WI38 (cell line): Measurements from ENCODE around the gene TBX4.
"Not testable (repeated sequence)": the region's sequence is repeated elsewhere in the genome, so short reads cannot be mapped to it uniquely, and the experiment has no call there.

Source experiments
- H3K4me3 ChIP-seq: 2 replicates; pipeline ENCODE4 v1.5.1; 2011; ENCODE audit warnings: low read depth, mild to moderate bottlenecking, control low read depth, low read length
- TF ChIP-seq, protein P1 (sequence below): IDR thresholded peaks from 2 replicates; pipeline ENCODE4 v1.5.1; 2012; ENCODE audit warnings: low read depth, mild to moderate bottlenecking, control low read depth, low read length

TBX4 gene

DNA sequence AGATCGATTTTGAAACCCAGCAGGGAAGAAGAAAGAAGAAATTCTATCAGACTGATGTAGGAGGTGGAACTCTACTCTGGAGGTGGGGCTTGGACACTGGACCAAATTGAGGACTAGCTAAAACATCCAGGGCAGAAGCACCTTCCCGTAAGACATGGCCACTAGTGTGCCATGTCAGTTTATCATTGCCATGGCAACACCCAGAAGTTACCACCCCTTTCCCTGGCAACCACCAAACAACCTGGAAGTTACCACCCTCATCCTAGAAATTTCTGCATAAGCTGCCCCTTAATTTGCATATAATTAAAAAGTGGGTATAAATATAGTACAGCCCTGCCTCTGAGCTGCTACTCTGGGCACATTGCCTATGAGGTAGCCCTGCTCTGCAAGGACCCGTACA, 72.1 kb downstream of the TBX4 start:
- TF ChIP-seq, protein P1, sequence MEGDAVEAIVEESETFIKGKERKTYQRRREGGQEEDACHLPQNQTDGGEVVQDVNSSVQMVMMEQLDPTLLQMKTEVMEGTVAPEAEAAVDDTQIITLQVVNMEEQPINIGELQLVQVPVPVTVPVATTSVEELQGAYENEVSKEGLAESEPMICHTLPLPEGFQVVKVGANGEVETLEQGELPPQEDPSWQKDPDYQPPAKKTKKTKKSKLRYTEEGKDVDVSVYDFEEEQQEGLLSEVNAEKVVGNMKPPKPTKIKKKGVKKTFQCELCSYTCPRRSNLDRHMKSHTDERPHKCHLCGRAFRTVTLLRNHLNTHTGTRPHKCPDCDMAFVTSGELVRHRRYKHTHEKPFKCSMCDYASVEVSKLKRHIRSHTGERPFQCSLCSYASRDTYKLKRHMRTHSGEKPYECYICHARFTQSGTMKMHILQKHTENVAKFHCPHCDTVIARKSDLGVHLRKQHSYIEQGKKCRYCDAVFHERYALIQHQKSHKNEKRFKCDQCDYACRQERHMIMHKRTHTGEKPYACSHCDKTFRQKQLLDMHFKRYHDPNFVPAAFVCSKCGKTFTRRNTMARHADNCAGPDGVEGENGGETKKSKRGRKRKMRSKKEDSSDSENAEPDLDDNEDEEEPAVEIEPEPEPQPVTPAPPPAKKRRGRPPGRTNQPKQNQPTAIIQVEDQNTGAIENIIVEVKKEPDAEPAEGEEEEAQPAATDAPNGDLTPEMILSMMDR: no peak
- no peak overlapping the region for H3K4me3 ChIP-seq

DNA sequence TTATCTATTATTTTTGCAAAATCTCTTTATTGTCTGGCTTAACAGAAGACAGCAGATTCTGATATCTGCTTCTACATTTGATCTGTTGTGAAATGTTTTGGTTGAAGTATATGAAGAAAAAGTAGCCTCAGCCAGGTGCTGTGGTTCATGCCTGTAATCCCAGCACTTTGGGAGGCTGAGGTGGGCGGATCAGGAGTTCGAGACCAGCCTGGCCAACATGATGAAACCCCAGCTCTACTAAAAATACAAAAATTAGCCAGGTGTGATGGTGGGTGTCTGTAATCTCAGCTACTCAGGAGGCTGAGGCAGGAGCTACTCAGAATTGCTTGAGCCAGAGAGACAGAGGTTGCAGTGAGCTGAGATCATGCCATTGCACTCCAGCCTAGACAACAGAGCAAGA, 75.2 kb downstream of the TBX4 start:
- not testable (repeated sequence) for H3K4me3 ChIP-seq

DNA sequence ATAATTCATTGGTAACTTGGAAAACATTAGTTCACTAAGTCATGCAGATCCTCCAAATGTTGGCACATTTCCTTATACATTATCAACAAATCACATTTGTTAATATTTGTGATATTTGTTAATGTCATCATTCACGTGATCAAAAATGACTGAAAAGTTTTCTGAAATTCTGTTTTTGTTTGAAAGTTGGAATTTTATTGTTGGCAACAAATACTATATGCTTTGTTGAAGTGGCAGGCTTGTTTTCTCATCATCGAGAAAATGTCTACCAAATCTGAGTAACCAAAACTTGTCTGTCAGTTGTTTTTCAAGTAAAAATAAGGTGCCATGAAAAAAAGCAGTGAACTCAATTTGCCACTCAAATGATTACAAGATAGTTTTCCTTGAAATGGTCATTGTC, 75.9 kb downstream of the TBX4 start:
- TF ChIP-seq, protein P1: no peak
- no peak overlapping the region for H3K4me3 ChIP-seq

DNA sequence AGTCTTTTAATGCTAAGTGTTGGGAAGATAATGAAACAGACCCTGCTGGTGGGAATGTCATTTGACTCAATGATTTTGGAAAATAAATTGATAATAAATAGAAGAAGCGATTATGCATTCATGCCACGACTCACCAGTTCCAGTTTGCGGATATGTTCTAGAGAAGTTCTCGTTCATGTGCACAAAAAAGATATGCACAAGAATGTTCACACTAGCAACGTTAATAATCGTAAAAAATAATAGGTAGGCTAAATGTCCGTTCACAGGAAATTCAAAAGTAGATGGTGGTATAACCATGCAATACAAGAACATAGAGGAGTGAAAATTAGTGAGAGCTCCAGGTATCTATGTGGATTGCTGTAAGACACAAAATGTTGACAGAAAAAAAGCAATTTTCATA, 79.0 kb downstream of the TBX4 start:
- H3K4me3 ChIP-seq: no peak overlapping the region
- TF ChIP-seq, protein P1: no peak

DNA sequence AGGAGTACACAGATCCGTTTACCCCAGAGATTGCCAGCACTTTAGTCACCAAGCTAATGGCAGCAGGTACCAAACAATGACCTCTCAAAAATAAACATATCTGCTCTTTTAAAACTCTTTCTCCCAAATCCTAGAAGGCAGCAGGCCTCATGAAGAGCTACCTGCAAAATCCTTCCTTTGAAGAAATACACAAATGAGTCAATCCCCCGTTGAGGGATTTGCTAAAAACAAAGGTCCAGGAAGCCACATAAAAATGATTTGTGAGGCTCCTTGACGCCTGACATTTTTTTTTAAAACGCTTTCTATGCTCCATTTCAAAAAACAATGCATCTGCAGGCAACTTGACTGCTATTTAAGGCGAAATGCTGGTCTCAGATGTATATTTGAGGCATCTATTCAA, 80.6 kb downstream of the TBX4 start:
- H3K4me3 ChIP-seq: no peak overlapping the region
- TF ChIP-seq, protein P1: no peak

DNA sequence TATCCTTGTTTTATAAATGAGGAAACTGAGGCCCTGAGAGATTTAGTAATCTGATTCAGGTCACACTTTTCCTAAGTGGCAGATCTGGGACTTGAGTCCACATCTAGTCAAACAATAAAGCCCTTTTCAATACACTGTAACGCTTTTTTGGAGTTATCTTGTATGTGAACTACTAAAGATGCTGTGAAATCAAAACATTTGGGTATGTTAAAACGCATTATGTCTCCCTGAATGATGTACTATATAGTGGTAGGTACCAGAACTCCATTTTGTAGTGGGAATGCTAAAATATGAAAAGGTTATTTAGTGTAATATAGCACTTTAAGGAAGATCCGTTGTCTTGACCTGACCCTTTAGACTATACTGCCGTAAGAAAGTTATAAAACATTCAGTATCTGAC, 81.6 kb downstream of the TBX4 start:
- TF ChIP-seq, protein P1: no peak
- H3K4me3 ChIP-seq: no peak overlapping the region

DNA sequence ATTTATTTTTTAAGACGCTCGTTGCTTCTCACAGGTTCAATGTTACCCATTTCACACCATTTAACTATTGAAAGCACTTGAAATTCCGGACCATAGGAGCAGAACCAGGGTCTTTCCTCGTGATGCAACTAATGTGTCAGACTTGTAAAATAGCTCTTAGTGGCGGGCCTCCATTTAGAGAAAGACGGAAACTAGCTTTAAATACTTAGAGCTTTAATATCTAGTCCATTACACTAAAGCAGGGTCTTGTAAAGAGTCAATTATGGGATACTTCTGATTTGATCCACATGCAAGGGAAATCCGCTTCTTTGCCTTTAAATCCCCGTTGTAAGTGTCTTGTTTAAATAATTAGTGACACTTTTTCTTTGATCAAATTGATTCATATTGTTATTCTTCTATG, 82.2 kb downstream of the TBX4 start:
- H3K4me3 ChIP-seq: no peak overlapping the region
- TF ChIP-seq, protein P1: no peak
